Testis (tissue), 2 donors: ENCODE measurements around the gene ATP5F1E.

Experiments used
- POLR2A ChIP-seq: fragments of 450-650 bp; IDR thresholded peaks from one replicate; pipeline ENCODE4 v1.6.1; 2017; ENCODE audit warnings: antibody characterized with exemption, mild to moderate bottlenecking, moderate library complexity
- TF ChIP-seq, protein P1 (sequence below), 3 experiments: fragments of 450-650 bp in 2 of 3; fragments of 200-600 bp in 1 of 3; sonication (generic) in 1 of 3; IDR thresholded peaks; one replicate each; pipeline ENCODE4 v1.5.1; 2016 to 2019; ENCODE audit warnings: antibody characterized with exemption in 3 of 3, mild to moderate bottlenecking in 2 of 3, moderate library complexity in 1 of 3

DNA sequence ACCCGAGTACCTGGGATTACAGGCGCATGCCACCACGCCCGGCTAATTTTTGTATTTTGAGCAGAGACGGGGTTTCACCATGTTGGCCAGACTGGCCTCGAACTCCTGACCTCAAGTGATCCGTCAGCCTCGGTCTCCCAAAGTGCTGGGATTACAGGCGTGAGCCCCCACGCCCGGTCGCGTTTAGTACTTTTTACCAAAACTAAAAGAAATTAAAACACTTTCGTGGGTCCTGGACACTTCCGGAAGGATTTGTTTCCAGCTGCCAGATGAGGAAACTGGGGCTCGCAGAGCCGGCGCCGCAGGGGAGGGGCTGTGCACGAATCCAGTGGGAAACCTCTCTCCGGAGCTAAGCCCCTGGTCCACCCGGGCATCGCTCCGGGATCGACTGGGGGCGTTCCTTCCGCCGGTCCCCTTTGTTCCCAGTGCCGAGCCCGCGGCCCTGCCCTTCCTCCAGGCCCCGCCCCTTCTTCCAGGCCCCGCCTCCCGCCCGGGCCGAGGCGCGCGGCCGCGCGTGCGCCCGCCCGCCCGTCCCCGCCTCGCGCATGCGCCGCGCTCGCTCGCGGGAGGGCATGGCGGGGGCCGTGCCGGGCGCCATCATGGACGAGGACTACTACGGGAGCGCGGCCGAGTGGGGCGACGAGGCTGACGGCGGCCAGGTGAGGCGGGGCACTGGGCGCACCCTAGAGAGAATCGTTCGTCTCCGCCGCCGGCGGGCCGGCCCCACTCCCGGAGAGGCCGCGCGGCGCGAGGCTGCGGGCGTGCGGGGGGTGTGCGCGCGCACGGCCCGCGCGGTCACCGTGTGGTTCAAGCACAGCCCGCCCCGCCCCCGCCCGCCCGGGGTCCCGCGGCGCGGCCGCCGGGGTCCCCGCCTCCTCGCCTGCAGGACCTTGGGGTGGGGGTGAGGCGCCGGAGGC lies 51.2 kb downstream of the ATP5F1E start, which contains the start of gene NELFCD:
- TF ChIP-seq, protein P1, sequence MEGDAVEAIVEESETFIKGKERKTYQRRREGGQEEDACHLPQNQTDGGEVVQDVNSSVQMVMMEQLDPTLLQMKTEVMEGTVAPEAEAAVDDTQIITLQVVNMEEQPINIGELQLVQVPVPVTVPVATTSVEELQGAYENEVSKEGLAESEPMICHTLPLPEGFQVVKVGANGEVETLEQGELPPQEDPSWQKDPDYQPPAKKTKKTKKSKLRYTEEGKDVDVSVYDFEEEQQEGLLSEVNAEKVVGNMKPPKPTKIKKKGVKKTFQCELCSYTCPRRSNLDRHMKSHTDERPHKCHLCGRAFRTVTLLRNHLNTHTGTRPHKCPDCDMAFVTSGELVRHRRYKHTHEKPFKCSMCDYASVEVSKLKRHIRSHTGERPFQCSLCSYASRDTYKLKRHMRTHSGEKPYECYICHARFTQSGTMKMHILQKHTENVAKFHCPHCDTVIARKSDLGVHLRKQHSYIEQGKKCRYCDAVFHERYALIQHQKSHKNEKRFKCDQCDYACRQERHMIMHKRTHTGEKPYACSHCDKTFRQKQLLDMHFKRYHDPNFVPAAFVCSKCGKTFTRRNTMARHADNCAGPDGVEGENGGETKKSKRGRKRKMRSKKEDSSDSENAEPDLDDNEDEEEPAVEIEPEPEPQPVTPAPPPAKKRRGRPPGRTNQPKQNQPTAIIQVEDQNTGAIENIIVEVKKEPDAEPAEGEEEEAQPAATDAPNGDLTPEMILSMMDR (IDR thresholded peaks at IDR 0.05), result no peak
- TF ChIP-seq POLR2A, result no peak
